PC-9 (cell line): ENCODE measurements around the gene BMPR1B.

Experiments
- EZH2 ChIP-seq: fragments of 200-600 bp; sonication (generic); IDR thresholded peaks from 2 replicates; pipeline ENCODE4 v1.8.0; 2017; ENCODE audit warnings: antibody characterized with exemption, low read depth
- TF ChIP-seq, protein P1 (sequence below): fragments of 200-600 bp; sonication (generic); conservative IDR thresholded peaks from 2 replicates; pipeline ENCODE4 v1.6.1; 2017; ENCODE audit warnings: mixed run types, antibody characterized with exemption, mild to moderate bottlenecking, moderate library complexity

DNA sequence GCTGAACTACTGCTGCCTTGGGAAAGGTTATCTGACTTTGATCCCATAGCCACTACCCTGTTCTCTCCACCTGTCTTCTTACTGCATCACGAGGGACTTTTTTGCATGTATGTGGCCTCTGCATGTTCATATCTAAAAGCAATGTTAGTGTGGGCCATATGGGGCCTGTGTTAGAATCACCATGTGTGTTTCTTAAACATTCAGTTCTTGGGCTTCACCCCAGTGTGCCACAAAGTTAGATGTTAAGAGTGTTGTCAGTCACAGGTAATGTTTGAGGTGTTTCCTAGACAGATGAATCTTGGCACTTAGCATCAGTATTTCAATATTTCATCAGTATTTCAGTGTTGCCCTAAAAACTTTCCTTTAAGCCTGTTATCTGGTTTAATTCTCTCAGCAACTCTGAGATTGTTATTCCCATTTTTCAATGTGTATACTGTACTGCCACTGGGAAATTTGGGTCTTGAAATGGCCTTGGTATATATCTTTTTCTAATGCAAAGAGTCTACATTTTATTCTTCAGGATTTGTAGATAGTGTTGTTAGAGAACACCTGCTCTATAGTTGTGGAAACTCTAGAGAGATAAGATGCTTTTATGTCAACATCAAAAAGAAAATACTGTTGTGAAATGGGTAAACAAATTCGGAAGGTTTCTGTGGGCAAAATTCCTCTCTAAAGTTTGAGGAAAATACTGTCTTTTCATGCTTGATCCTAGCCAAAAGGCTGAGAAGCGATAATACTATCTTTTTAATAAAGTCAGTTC, 259.7 kb downstream of the BMPR1B start:
- TF ChIP-seq, protein P1, sequence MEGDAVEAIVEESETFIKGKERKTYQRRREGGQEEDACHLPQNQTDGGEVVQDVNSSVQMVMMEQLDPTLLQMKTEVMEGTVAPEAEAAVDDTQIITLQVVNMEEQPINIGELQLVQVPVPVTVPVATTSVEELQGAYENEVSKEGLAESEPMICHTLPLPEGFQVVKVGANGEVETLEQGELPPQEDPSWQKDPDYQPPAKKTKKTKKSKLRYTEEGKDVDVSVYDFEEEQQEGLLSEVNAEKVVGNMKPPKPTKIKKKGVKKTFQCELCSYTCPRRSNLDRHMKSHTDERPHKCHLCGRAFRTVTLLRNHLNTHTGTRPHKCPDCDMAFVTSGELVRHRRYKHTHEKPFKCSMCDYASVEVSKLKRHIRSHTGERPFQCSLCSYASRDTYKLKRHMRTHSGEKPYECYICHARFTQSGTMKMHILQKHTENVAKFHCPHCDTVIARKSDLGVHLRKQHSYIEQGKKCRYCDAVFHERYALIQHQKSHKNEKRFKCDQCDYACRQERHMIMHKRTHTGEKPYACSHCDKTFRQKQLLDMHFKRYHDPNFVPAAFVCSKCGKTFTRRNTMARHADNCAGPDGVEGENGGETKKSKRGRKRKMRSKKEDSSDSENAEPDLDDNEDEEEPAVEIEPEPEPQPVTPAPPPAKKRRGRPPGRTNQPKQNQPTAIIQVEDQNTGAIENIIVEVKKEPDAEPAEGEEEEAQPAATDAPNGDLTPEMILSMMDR = no peak
- no peak for TF ChIP-seq EZH2
